Amygdala (tissue), 56 donors: ENCODE measurements around the gene MAGEA2B.
"Not testable (repeated sequence)": the region's sequence is repeated elsewhere in the genome, so short reads cannot be mapped to it uniquely, and the experiment has no call there.

Experiments used
- DNase-seq, 56 donors: peaks; one replicate each; lab custom pipeline; 2025; lab: John Stamatoyannopoulos, UW

Gene MAGEA2B

GRCh38 chrX:152754871-152755270, 40.4 kb downstream of the MAGEA2B start:
- DNase-seq = not testable (repeated sequence)

- DNase-seq = not testable (repeated sequence)
These were observed 44.5 kb downstream of the MAGEA2B start, which contains the start of gene CSAG3 for GRCh38 chrX:152758918-152759317. Gene CSAG3, plus strand, starts transcription at chrX:152759218.

DNA sequence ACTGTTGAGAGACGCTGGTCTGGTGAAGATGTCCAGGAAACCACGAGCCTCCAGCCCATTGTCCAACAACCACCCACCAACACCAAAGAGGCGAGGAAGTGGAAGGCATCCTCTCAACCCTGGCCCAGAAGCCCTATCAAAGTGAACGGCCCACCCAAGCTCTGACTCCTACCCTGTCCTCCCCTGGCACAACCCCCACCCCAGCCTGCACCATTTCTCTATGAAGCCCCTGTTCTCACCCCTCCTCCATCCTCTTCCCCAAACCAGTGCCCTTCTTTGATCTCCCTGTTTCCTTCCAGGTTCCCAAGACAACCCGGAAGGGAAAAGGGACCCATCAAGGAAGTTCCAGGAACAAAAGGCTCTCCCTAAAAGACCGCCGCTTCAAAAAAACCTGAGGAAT, 45.1 kb downstream of the MAGEA2B start:
- not testable (repeated sequence) for DNase-seq

DNA sequence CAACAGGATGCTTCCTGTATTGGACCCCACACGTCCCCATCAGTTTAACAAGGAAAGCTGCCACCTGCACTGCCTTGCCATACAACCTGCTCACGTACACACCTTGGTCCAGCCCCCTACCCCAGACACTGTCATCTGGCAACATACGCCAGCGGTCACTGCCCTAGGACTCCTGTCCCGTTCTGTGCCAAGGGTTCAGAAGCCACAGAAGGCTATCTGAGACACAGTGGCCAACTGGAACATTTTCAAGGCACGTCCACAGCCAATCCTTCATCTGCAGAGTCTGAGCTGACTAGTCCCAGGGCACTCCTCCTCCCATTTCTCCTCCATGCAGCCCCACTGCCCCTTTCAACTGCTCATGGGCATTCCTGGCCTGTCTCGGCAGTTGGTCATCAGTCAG, 47.2 kb downstream of the MAGEA2B start:
- not testable (repeated sequence) for DNase-seq

DNA sequence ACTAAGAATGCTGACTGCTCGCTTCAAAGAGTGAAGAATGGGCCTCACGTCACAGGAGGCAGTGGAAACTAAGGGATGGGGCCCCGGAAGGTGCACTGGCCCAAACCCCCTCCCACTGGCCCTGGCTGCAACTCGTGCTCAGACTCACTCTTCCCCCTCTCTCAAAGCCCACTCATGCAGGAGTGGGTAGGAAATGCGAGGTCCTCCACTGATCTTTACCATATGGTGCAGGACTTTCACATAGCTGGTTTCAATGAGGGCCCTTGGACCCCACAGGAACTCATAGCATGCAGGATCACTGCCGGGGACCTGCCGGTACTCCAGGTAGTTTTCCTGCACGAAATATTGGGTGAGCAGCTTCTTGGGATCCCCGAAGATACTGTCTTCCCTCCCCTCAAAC, 52.1 kb downstream of the MAGEA2B start:
- DNase-seq = not testable (repeated sequence)
